ENCODE results near the gene ATXN7L3.
"Not testable (repeated sequence)": the region's sequence is repeated elsewhere in the genome, so short reads cannot be mapped to it uniquely, and the experiment has no call there.

Gene ATXN7L3

GRCh38 chr17:44170499-44171201 is 29.0 kb downstream of the ATXN7L3 start, which contains the start of gene ASB16:
Gene ASB16, plus strand, starts transcription at chr17:44170704. Its CDS starts 86 bp downstream, at chr17:44170790.
- DNase-seq = no peak

DNA sequence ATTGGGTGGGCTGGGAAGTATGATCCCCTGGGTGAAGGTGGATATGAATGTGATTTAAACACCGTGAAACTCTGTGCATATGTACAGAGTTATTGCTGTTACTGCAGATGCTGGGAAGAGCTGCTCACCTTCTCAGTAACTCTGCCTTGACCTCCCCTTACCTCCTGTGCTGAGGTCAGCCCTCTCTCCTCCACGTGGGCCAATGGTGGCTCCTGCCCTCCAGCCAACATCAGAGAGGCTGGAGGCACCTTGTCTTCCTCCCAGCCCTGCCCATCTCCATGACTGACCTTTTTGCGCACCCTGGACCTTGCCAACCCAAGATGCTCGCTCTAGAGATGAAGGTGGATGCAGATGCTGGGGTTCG is 29.6 kb downstream of the ATXN7L3 start:
- no peak for DNase-seq

- no peak for DNase-seq
Observed at GRCh38 chr17:44167181-44167861, 32.4 kb downstream of the ATXN7L3 start.

- DNase-seq = no peak
Observed at GRCh38 chr17:44164476-44164875, 35.2 kb downstream of the ATXN7L3 start.

DNA sequence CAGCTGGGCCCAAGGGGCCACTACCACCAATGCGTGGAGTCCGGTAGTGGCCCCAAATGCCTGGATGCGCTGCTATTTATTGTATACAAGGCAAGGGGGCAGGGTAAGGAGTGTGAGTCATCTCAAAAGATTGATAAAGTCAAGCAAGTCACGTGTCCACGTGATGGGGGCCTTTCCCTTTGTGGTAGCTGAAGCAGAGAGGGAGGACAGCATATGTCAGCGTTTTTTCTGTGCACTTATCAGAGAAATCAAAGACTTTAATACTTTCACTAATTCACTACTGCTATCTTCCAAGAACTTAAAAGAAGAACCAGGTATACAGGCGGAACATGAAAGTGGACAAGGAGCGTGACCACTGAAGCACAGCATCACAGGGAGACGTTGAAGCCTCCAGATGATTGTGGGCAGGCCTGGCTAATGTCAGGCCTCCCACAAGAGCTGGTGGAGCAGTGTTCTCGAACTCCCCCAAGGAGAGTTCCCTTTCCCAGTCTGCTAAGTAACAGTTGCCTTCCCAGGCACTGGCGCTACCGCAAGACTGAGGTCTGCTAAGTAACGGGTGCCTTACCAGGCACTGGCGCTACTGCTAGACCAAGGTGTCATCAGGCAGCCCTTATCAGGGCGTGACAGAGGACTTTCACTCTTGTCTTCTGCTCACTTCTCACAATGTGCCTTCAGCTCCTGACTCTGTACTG is 40.0 kb downstream of the ATXN7L3 start:
- no peak for DNase-seq

GRCh38 chr17:44155488-44155887 is 44.2 kb downstream of the ATXN7L3 start:
- DNase-seq = no peak

GRCh38 chr17:44152875-44153274 is 46.8 kb downstream of the ATXN7L3 start:
- DNase-seq = no peak

- no peak for DNase-seq
Observed at GRCh38 chr17:44149750-44150329, 49.8 kb downstream of the ATXN7L3 start.

DNA sequence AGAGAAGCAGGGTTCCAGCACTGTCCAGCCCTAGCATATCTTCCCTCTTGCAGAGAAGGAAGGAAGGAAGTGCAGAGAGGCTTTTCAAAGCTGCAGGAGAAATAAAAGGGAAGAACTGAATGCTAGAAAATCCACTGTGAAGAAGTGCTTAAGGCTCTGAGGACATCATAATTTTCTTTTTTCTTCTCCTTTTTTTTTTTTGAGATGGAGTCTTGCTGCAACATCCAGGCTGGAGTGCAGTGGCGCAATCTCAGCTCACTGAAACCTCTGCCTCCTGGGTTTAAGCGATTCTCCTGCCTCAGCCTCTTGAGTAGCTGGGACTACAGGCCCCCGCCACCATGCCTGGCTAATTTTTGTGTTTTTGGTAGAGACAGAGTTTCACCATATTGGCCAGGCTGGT is 50.6 kb downstream of the ATXN7L3 start:
- DNase-seq = not testable (repeated sequence)

GRCh38 chr17:44147812-44148211 is 51.9 kb downstream of the ATXN7L3 start:
- DNase-seq = no peak

GRCh38 chr17:44146375-44147346 is 53.0 kb downstream of the ATXN7L3 start:
- DNase-seq = no peak

DNA sequence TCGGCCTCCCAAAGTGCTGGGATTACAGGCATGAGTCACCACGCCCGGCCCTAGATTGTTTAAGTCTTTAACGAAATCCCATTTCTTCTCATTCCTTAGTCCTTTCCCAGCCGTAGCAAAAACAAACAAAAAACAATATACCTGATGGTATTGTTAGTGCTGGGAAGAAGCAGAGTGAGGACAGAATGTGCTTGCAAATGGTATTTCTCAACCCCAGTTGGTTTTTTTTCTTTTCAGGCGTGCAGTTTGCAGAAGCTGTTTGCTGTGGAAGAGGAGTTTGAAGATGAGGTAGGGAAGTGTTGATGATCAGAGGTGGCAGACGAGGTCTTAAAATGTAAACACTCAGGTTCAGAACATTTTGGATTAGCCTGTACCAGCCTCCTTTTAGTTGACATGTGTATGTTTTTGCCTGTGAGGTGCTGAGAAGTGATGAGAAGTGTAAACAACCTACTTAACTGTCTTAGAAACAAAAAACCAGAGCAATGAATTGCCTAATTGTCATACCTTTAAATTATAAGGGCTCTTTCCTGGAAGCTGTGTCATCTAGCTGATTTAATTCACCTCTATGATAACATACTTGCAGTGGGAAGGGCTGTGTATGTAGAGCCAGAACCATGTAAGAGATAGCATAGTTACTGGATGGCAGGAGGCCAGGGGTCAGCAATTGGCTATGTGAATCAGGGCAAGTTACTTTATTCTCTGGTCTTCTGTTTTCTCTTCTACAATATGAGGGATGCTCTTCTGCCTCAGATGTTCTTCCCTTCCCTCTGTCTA is 54.5 kb downstream of the ATXN7L3 start:
- DNase-seq = no peak

DNA sequence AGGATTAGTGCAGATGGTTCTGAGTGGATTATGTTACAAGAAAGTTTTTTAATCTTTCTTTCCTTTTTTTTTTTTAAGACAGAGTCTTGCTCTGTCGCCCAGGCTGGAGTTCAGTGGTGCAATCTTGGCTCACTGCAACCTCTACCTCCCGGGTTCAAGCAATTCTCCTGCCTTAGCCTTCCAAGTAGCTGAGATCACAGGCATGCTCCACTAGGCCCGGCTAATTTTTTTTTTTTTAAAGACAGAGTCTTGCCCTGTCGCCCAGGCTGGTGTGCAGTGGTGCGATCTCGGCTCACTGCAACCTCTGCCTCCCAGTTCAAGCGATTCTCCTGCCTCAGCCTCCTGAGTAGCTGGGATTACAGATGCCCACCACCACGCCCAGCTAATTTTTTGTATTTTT is 55.8 kb downstream of the ATXN7L3 start:
- DNase-seq = not testable (repeated sequence)

All from midbrain (tissue), 1 donor.